Gastroesophageal sphincter (tissue), 4 donors: ENCODE results near the gene C1QTNF9. TPM values are rescaled to one million over a fixed set of nuclear protein-coding genes. Genes with fewer than 3 reads are reported as not detected.

Experiments used
- ATAC-seq: fragments of 150-250 bp; one replicate; pipeline ENCODE4 v1.9.1; 2016; ENCODE audit warnings: mild to moderate bottlenecking, moderate library complexity
- H3K27ac ChIP-seq, 4 donors: fragments of 200-600 bp; sonication (generic) in 3 of 4; 1 replicate in 3 of 4; 2 replicates in 1 of 4; pipeline ENCODE4 v1.5.1; 2016 to 2019
- H3K27me3 ChIP-seq: fragments of 200-600 bp; sonication (generic); one replicate; pipeline ENCODE4 v1.5.1; 2019
- H3K36me3 ChIP-seq, 2 donors: fragments of 200-600 bp; sonication (generic); one replicate each; pipeline ENCODE4 v1.5.1; 2019; ENCODE audit warnings: control low read depth in 1 of 2
- H3K4me1 ChIP-seq, 3 donors: fragments of 200-600 bp; sonication (generic); 1 replicate in 2 of 3; 2 replicates in 1 of 3; pipeline ENCODE4 v1.5.1; 2016 to 2019; ENCODE audit warnings: control low read depth in 2 of 3
- H3K4me3 ChIP-seq, 2 donors: fragments of 200-600 bp; sonication (generic); one replicate each; pipeline ENCODE4 v1.5.1; 2019; ENCODE audit warnings: mild to moderate bottlenecking in 1 of 2, moderate library complexity in 1 of 2
- H3K9me3 ChIP-seq, 3 donors: fragments of 200-600 bp; sonication (generic); one replicate each; pipeline ENCODE4 v1.5.1; 2017 to 2019; ENCODE audit warnings: control low read depth in 2 of 3
- EP300 ChIP-seq: sonication (generic); formaldehyde crosslinking; IDR thresholded peaks from one replicate; pipeline ENCODE4 v1.6.1; 2017; ENCODE audit warnings: antibody characterized with exemption, mild to moderate bottlenecking
- POLR2A ChIP-seq, 2 donors: fragments of 450-650 bp; IDR thresholded peaks; one replicate each; pipeline ENCODE4 v1.6.1; 2017; ENCODE audit warnings: antibody characterized with exemption in 2 of 2, mild to moderate bottlenecking in 2 of 2, moderate library complexity in 1 of 2
- POLR2AphosphoS5 ChIP-seq: sonication (generic); formaldehyde crosslinking; IDR thresholded peaks from one replicate; pipeline ENCODE4 v1.6.1; 2017; ENCODE audit warnings: antibody characterized with exemption
- WGBS, 2 donors: methylation state at CpG; one replicate each; pipeline ENCODE4 v1.1.5; 2018; ENCODE audit warnings: low coverage in 1 of 2; 5-methylcytosine and 5-hydroxymethylcytosine counted together
- total RNA-seq, 4 donors: library from RNA; depleted of rRNA; stranded (reverse); fragments of >200 nt; gene quantifications; one replicate each; pipeline ENCODE4 v1.1.0, GENCODE V29; 2016
- TF ChIP-seq, protein P1 (sequence below), 4 experiments: fragments of 200-600 bp in 2 of 4; fragments of 450-650 bp in 2 of 4; sonication (generic) in 1 of 4; IDR thresholded peaks; one replicate each; pipeline ENCODE4 v1.5.1; 2017 to 2019; ENCODE audit warnings: antibody characterized with exemption in 4 of 4, mild to moderate bottlenecking in 2 of 4, moderate library complexity in 2 of 4

C1QTNF9 gene
- total RNA-seq, 4 donors from 2014 or later, result 0.81 to 2.4 (median 1.1) TPM; not detected in 1

DNA sequence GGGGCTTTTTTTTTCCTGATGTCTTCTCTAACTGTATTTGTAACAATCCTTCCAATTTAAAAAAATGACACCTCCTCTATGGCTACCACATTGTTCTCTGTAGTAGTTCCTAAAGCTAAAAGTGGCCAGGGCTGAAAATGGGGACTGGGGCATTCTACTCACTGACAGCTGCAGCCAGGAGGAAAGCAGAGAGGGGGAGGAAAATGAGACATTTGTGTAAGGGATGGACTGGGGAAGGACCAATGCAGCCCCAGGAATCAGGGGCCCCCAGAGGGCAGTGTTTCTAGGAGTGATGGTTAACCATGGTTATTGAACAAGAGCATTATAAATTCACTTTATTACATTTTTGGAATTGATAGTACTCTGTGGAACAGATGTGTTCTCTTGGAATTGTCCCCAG is 34.3 kb upstream of the C1QTNF9 start:
- peaks cover 0 to 55% (median 27%) of the 10 kb centered on the region in 3 donors for H3K4me1 ChIP-seq
- TF ChIP-seq POLR2A (IDR thresholded peaks at IDR 0.05) (no peak), EP300 (no peak), POLR2AphosphoS5 (no peak)
- TF ChIP-seq, protein P1, sequence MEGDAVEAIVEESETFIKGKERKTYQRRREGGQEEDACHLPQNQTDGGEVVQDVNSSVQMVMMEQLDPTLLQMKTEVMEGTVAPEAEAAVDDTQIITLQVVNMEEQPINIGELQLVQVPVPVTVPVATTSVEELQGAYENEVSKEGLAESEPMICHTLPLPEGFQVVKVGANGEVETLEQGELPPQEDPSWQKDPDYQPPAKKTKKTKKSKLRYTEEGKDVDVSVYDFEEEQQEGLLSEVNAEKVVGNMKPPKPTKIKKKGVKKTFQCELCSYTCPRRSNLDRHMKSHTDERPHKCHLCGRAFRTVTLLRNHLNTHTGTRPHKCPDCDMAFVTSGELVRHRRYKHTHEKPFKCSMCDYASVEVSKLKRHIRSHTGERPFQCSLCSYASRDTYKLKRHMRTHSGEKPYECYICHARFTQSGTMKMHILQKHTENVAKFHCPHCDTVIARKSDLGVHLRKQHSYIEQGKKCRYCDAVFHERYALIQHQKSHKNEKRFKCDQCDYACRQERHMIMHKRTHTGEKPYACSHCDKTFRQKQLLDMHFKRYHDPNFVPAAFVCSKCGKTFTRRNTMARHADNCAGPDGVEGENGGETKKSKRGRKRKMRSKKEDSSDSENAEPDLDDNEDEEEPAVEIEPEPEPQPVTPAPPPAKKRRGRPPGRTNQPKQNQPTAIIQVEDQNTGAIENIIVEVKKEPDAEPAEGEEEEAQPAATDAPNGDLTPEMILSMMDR (IDR thresholded peaks at IDR 0.05), result no peak
- no peak for ATAC-seq
- no peaks in the 10 kb centered on the region for H3K27me3 ChIP-seq
- H3K4me3 ChIP-seq, result no peak overlapping the region
- no peaks in the 10 kb centered on the region for H3K9me3 ChIP-seq
- H3K27ac ChIP-seq, result peak overlapping the region in 1 of 4 donors; percentile 4
- no peaks in the 10 kb centered on the region for H3K36me3 ChIP-seq

DNA sequence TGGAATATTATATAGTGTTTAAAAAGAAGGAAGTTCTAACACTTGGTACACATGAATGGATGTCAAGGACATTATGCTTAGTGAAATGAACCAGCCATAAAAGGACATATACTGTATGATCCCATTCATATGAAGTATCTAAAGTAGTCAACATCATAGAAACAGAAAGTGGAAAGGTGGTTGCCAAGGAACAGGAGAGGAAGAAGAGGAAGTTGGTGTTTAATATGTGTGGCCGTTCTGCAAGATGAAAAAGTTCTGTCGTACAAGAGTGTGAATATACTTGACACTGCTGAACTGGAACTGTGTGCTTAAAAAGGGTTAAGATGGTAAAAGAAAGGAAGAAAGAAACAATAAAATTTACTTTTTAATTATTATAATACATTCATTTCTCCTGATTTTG is 33.1 kb upstream of the C1QTNF9 start:
- no peak for ATAC-seq
- TF ChIP-seq, protein P1 (IDR thresholded peaks at IDR 0.05), result no peak
- TF ChIP-seq EP300 (no peak), POLR2AphosphoS5 (no peak), POLR2A (IDR thresholded peaks at IDR 0.05) (no peak)
- H3K4me1 ChIP-seq, result peaks cover 0 to 49% (median 23%) of the 10 kb centered on the region in 3 donors

DNA sequence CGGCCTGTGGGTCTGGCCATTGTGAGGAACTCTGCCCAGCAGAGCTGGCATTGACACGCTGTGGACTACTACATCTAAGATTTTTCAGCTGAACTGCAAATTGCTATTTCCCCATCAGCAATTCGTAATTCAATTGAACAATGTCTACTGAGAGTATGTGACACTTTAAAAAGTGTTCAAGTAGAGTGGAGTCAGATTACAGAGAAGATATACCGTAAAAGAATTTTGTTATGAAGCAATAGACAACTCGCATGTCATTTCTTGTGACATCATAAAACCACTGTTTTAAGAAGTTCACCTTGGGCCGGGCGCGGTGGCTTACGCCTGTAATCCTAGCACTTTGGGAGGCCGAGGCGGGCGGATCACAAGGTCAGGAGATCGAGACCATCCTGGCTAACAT is 32.5 kb upstream of the C1QTNF9 start:
- H3K36me3 ChIP-seq, result no peaks in the 10 kb centered on the region
- TF ChIP-seq POLR2A (IDR thresholded peaks at IDR 0.05), result no peak
- TF ChIP-seq POLR2AphosphoS5, result no peak
- TF ChIP-seq EP300, result no peak
- TF ChIP-seq, protein P1 (IDR thresholded peaks at IDR 0.05), result no peak
- peaks cover 0 to 49% (median 17%) of the 10 kb centered on the region in 3 donors for H3K4me1 ChIP-seq
- no peaks in the 10 kb centered on the region for H3K9me3 ChIP-seq
- no peaks in the 10 kb centered on the region for H3K27me3 ChIP-seq
- 86 to 93% methylated on average over 9 to 13 of the region's 13 CpGs for WGBS, 2 donors
- H3K27ac ChIP-seq, result no peak overlapping the region
- H3K4me3 ChIP-seq, result no peak overlapping the region
- no peak for ATAC-seq

More for the DNA sequence above, 33.1 kb upstream of the C1QTNF9 start:
- Histone ChIP-seq H3K9me3 (no peaks in the 10 kb centered on the region), H3K36me3 (no peaks in the 10 kb centered on the region), H3K27ac (no peak overlapping the region), H3K27me3 (no peaks in the 10 kb centered on the region), H3K4me3 (no peak overlapping the region)
- WGBS, 2 donors, result 93% methylated on average over 2 of the region's 2 CpGs; no CpG with 5 or more reads in 1 of the 2 donors

DNA sequence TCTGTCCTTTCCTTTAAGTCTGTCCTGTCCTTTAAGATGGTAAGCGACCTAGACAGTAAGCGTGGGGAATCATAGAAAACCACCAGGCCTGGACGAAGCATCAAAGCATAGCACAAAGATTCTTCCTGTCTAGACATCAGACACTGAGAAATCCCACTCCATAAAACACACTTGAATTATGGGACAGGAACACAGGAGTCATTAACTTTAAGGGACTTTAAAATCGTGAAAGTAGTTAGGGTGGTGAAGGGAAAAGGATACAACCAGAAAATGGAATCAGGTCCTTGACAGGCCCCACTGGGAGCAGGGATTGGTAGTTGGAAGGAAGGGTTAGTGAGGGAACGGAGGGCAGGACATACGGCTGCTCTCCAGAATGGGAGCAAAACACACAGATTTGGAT is 31.6 kb upstream of the C1QTNF9 start:
- Histone ChIP-seq H3K36me3 (no peaks in the 10 kb centered on the region), H3K9me3 (no peaks in the 10 kb centered on the region), H3K27ac (no peak overlapping the region), H3K27me3 (no peaks in the 10 kb centered on the region), H3K4me1 (peaks cover 0 to 49% (median 8%) of the 10 kb centered on the region in 3 donors), H3K4me3 (no peak overlapping the region)
- no peak for ATAC-seq
- TF ChIP-seq, protein P1 (IDR thresholded peaks at IDR 0.05), result no peak
- TF ChIP-seq POLR2AphosphoS5, result no peak
- TF ChIP-seq POLR2A (IDR thresholded peaks at IDR 0.05), result no peak
- no peak for TF ChIP-seq EP300
- WGBS, 2 donors, result 96 to 100% methylated on average over 1 to 6 of the region's 6 CpGs

DNA sequence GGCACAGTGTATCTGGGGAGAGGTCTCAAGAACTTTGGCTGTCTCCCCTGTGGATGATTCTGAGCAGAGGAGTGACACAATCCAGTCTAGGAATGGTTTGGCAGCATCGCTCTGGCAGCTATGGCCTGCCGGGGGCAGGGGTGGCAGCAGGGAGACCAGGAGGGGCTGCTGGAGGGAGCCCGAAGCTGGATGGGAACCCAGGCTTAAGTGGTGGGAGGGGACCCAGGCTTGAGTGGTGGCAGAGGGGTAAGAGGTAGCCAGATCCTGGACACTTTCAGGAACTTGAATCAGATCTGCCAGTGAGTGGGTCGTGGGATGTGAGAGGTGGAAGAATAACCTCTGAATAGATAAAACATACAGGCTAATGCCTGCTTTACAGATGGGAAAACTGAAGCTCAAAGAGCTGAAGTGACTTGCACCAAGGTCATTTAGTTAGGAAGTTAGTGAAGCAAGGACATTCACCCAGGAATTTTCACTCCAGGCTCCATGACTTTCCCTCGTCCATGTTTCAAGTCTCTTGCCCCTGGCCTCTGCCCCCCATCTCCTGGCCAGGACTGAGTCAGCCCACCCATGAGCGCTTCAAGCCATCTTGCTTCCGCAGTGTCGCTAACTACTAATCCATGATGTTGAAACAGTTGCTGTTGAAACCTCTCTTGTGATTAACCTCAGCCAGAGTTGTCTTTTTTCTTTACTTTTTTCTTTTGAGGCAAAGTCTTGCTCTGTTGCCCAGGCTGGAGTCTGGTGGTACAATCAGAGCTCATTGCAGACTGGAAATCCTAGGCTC is 29.9 kb upstream of the C1QTNF9 start:
- H3K27me3 ChIP-seq, result no peaks in the 10 kb centered on the region
- H3K27ac ChIP-seq, result no peak overlapping the region
- 84 to 85% methylated on average over 2 to 6 of the region's 8 CpGs for WGBS, 2 donors
- no peaks in the 10 kb centered on the region for H3K9me3 ChIP-seq
- peaks cover 0 to 36% (median 3%) of the 10 kb centered on the region in 3 donors for H3K4me1 ChIP-seq
- no peak for TF ChIP-seq POLR2AphosphoS5
- TF ChIP-seq POLR2A (IDR thresholded peaks at IDR 0.05), result no peak
- no peak for TF ChIP-seq EP300
- TF ChIP-seq, protein P1 (IDR thresholded peaks at IDR 0.05), result no peak
- ATAC-seq, result no peak
- H3K36me3 ChIP-seq, result peaks cover 0 to 6% of the 10 kb centered on the region in 2 donors
- H3K4me3 ChIP-seq, result no peak overlapping the region
